ENCODE data around the gene SSMEM1. TPM values are rescaled to one million over a fixed set of nuclear protein-coding genes. Genes with fewer than 3 reads are reported as not detected.

The SSMEM1 gene
- total and polyA plus RNA-seq, 4 donors: not detected

DNA sequence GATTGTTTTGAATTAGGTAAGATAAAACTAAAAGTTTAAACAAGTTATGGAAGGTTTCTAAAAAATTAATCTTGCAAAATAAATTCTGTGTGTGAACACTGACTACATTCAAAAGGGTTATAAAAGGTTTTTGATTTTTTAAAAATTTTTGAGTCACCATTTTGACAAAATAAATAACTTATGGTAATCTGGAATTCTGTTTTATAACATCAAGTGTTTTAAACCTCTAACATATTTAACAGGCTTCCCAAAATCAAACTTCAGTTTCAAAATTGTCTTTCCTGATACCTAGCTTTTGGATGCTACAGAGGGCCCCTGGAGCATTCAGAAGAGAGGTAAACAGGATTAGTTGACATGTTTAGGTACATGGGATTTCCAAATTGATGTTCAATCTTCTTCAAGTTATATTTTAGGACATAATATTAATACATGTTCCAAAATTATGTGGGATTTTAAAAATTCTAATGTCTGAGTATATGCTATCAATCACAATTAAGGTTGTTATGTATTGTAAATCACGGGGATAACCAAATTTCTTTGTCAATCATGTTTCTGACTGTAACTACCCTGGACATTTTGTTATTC lies 50.9 kb downstream of the SSMEM1 start:
- no peaks in the 10 kb centered on the region for H3K27me3 ChIP-seq (ENCODE audit: control insufficient read depth in 4 of 4, insufficient read depth in 4 of 4, low read length in 3 of 4)
- H3K9me3 ChIP-seq (ENCODE audit: control insufficient read depth in 4 of 4, low read length in 3 of 4): peaks cover 16 to 31% (median 17%) of the 10 kb centered on the region in 4 donors
- H3K4me3 ChIP-seq (ENCODE audit: low read depth in 1 of 3, low read length in 3 of 3): no peak overlapping the region
- DNase-seq (ENCODE audit: low spot score): no peak
- no peak for TF ChIP-seq EGR1 (IDR thresholded peaks at IDR 0.05; ENCODE audit: low read depth in 2 of 2)
- no peak for TF ChIP-seq HNF4G (IDR thresholded peaks at IDR 0.05)
- TF ChIP-seq RXRA (IDR thresholded peaks at IDR 0.05): no peak
- TF ChIP-seq, protein P1, sequence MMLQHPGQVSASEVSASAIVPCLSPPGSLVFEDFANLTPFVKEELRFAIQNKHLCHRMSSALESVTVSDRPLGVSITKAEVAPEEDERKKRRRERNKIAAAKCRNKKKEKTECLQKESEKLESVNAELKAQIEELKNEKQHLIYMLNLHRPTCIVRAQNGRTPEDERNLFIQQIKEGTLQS (IDR thresholded peaks at IDR 0.05): no peak
- 52% methylated on average over 1 of the region's 1 CpG for WGBS
- no peaks in the 10 kb centered on the region for H3K4me1 ChIP-seq (ENCODE audit: control insufficient read depth in 4 of 4, insufficient read depth in 4 of 4, low read length in 3 of 4)
- no peaks in the 10 kb centered on the region for H3K36me3 ChIP-seq (ENCODE audit: control insufficient read depth in 4 of 4, insufficient read depth in 3 of 4, low read depth in 1 of 4, low read length in 3 of 4)
- H3K9ac ChIP-seq (ENCODE audit: low read depth in 1 of 2, low read length in 2 of 2): no peak overlapping the region
- no peak overlapping the region for H3K27ac ChIP-seq (ENCODE audit: low read depth in 1 of 2, low read length in 2 of 2)

DNA sequence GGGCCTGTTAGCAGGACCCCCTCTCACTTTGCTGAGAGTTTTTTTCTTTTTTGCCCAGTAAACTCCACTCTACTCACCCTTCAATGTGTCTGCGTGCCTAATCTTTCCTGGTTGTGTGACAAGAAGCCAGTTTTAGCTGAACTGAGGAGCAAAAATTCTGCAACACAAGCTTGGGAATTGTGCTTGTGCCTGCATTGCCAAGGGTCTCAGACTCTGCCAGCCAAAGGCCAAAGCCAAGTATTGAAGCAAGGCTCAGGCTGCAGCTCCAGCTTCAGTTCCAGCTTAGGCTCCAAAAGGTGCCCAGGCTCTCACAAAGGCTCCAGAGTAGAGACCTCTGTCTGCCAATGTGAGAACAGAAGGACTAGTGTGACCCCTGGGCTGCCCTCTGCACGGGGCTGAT lies 54.8 kb downstream of the SSMEM1 start:
- WGBS: 54% methylated on average over 2 of the region's 2 CpGs
- Histone ChIP-seq H3K36me3 (ENCODE audit: control insufficient read depth in 4 of 4, insufficient read depth in 3 of 4, low read depth in 1 of 4, low read length in 3 of 4) (no peaks in the 10 kb centered on the region), H3K27me3 (ENCODE audit: control insufficient read depth in 4 of 4, insufficient read depth in 4 of 4, low read length in 3 of 4) (no peaks in the 10 kb centered on the region), H3K4me1 (ENCODE audit: control insufficient read depth in 4 of 4, insufficient read depth in 4 of 4, low read length in 3 of 4) (no peaks in the 10 kb centered on the region), H3K9ac (ENCODE audit: low read depth in 1 of 2, low read length in 2 of 2) (no peak overlapping the region), H3K9me3 (ENCODE audit: control insufficient read depth in 4 of 4, low read length in 3 of 4) (peaks cover 4 to 19% (median 7%) of the 10 kb centered on the region in 4 donors), H3K4me3 (ENCODE audit: low read depth in 1 of 3, low read length in 3 of 3) (peak overlapping the region in 1 of 3 donors; percentile 11), H3K27ac (ENCODE audit: low read depth in 1 of 2, low read length in 2 of 2) (no peak overlapping the region)
- TF ChIP-seq GABPA (IDR thresholded peaks at IDR 0.05 in 1 of 2, conservative IDR thresholded peaks at IDR 0.05 in 1 of 2) (no peak), YY1 (IDR thresholded peaks at IDR 0.05) (no peak), TAF1 (conservative IDR thresholded peaks at IDR 0.05) (no peak), HNF4A (conservative IDR thresholded peaks at IDR 0.05) (no peak), REST (IDR thresholded peaks at IDR 0.05) (no peak), HNF4G (IDR thresholded peaks at IDR 0.05) (no peak), RAD21 (IDR thresholded peaks at IDR 0.05) (no peak), EGR1 (IDR thresholded peaks at IDR 0.05; ENCODE audit: low read depth in 2 of 2) (no peak), FOXA1 (IDR thresholded peaks at IDR 0.05) (no peak), FOXA2 (IDR thresholded peaks at IDR 0.05) (no peak), ZBTB33 (IDR thresholded peaks at IDR 0.05) (no peak), NR2F2 (IDR thresholded peaks at IDR 0.05) (no peak)
- TF ChIP-seq, protein P2, sequence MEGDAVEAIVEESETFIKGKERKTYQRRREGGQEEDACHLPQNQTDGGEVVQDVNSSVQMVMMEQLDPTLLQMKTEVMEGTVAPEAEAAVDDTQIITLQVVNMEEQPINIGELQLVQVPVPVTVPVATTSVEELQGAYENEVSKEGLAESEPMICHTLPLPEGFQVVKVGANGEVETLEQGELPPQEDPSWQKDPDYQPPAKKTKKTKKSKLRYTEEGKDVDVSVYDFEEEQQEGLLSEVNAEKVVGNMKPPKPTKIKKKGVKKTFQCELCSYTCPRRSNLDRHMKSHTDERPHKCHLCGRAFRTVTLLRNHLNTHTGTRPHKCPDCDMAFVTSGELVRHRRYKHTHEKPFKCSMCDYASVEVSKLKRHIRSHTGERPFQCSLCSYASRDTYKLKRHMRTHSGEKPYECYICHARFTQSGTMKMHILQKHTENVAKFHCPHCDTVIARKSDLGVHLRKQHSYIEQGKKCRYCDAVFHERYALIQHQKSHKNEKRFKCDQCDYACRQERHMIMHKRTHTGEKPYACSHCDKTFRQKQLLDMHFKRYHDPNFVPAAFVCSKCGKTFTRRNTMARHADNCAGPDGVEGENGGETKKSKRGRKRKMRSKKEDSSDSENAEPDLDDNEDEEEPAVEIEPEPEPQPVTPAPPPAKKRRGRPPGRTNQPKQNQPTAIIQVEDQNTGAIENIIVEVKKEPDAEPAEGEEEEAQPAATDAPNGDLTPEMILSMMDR (IDR thresholded peaks at IDR 0.05; ENCODE audit: low read depth, low read length, missing input control): no peak
- TF ChIP-seq, protein P1 (IDR thresholded peaks at IDR 0.05): no peak
- DNase-seq (ENCODE audit: low spot score): no peak
